Stimulated activated CD8-positive, alpha-beta memory T cell treated with anti-CD3 and anti-CD28 coated beads, Interleukin-7, amount 100 ng/mL, for 4 hours (primary cell): ENCODE data around the gene PAPLN.
"Not testable (repeated sequence)": the region's sequence is repeated elsewhere in the genome, so short reads cannot be mapped to it uniquely, and the experiment has no call there.

ENCODE experiments used
- DNase-seq, 2 donors: peaks; one replicate each; pipeline ENCODE4 v3.0.0-alpha.2; 2020; ENCODE audit warnings: low read depth in 2 of 2

The PAPLN gene, protein sequence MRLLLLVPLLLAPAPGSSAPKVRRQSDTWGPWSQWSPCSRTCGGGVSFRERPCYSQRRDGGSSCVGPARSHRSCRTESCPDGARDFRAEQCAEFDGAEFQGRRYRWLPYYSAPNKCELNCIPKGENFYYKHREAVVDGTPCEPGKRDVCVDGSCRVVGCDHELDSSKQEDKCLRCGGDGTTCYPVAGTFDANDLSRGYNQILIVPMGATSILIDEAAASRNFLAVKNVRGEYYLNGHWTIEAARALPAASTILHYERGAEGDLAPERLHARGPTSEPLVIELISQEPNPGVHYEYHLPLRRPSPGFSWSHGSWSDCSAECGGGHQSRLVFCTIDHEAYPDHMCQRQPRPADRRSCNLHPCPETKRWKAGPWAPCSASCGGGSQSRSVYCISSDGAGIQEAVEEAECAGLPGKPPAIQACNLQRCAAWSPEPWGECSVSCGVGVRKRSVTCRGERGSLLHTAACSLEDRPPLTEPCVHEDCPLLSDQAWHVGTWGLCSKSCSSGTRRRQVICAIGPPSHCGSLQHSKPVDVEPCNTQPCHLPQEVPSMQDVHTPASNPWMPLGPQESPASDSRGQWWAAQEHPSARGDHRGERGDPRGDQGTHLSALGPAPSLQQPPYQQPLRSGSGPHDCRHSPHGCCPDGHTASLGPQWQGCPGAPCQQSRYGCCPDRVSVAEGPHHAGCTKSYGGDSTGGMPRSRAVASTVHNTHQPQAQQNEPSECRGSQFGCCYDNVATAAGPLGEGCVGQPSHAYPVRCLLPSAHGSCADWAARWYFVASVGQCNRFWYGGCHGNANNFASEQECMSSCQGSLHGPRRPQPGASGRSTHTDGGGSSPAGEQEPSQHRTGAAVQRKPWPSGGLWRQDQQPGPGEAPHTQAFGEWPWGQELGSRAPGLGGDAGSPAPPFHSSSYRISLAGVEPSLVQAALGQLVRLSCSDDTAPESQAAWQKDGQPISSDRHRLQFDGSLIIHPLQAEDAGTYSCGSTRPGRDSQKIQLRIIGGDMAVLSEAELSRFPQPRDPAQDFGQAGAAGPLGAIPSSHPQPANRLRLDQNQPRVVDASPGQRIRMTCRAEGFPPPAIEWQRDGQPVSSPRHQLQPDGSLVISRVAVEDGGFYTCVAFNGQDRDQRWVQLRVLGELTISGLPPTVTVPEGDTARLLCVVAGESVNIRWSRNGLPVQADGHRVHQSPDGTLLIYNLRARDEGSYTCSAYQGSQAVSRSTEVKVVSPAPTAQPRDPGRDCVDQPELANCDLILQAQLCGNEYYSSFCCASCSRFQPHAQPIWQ

DNA sequence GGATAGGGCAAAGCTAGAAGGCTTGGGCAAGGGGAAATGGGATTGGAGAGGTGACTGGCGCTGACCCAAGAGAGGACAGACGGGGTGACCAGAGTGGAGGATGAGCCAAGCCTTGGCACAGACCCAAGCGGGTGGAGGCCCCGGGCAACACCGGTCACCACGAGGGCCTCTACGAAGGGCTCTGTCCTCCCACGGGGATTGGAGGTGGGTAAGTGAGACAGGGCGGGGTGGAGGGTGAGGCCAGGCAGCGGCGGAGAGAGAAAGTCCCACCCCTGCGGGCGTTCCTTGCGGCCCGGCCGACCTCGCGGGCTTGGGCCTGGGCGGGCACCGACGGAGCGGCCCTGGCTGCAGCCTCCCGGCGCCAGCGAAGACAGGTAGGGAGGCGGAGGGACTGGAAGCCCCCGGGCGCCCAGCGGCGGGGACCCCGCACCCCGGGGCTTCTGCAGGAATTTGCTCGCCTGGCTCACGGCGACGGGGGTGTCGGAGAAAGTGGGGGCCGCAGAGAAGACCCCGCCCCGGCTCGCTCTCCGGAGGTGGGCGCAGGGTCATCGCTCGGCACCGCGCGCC, at the start of gene PAPLN:
PAPLN (plus strand) TSS at position 288 of the 567 bp plus-strand sequence. CDS start 2,273 bp downstream, outside the sequence.
- DNase-seq: no peak

DNA sequence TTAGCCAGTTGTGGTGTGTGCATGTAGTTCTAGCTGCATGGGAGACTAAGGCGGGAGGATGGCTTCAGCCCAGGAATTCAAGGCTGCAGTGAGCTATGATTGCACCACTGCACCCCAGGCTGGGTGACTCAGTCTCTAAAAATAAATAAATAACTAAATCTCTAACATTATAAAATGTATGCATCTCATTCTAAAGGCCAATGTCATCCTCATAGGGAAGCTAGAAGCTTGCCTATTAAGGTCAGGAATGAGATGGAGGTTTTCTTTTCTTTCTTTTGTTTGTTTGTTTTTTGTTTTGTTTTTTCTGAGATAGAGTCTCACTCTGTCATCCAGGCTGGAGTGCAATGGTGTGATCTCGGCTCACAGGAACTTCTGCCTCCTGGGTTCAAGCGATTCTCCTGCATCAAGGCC, 48.8 kb upstream of the PAPLN start:
- DNase-seq: no peak

DNA sequence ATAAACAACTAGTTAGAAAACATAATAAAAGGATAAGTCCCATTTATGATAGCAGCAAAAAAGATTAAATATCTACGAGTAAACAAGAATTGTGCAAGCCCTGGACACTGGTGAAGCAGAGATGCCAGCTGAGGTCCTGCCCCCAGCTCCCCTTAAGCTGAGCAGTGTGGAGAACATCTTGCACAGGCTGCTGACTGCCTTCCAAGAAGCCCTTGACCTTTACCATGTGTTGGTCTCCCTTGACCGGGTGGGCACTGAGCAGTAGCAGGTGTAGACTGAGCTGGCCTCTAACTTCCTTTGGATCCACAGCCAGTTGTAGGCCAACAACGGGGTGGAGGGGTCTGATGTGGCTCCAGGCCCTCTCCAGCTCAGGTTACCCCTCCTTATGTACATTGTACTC, 47.7 kb upstream of the PAPLN start:
- no peak for DNase-seq

DNA sequence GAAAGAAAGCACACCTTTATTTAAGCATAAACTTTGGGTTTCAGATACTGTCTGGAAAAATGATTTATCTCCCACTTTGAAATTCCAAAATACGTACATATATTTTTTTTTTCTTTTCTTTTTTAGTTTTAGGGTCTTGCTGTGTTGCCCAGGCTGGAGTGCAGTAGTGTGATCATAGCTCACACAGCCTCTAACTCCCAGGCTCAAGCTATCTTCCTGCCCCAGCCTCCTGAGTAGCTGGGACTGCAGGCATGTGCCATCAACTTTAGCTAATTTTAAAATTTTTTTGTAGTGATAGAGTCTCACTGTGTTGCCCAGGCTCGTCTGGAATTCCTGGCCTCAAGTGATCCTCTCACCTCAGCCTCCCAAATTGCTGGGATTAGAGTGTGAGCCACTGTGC, 45.9 kb upstream of the PAPLN start:
- no peak for DNase-seq

DNA sequence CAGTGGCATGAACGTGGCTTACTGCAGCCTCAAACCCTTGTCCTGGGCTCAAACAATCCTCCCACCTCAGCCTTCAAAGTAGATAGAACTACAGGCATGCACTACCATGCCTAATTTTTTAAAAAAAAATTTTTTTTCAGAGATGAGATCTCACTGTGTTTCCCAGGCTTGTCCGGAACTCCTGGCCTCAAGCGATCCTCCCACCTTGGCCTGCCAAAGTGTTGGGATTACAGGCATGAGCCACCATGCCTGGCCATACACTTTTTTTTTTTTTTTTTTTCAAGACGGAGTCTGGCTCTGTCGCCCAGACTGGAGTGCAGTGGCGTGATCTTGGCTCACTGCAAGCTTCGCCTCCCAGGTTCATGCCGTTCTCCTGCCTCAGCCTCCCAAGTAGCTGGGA, 43.0 kb upstream of the PAPLN start:
- not testable (repeated sequence) for DNase-seq

DNA sequence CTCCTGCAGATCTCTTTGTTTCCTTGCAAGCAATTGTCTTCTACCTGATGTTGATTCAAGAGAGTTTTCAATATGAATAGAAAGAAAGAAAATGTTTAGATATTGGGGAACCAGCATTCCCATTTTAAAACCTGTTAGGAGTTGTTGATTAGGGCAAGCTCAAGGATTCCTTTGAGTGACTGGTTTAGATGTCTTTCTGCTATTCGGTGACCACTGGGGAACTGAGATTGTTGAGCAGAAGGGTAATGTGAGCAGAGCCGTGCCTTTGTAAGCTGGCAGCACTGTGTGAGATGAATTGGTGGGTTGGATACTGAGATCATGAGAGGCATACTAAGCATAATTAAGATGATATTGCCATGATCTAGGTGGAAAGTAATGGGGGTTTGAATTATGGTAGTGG, 39.1 kb upstream of the PAPLN start:
- no peak for DNase-seq

DNA sequence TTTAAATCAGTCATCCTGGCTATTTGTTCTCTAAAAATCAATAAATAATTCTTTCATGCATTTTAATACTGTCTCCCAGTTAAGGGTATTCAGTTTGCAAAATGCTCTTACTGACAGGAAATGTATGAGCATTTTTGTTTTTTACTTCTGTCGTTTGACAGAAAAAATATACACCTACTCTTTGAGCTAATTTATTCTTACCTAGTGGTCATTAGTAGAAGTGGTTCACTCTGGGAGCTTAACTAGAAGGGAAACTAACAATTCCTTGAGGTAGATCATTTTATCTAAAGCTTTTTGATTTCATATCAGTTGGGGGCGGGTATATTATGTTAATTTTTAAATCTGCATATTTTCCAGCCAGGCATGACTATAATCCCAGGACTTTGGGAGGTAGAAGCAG, 33.8 kb upstream of the PAPLN start:
- no peak for DNase-seq

DNA sequence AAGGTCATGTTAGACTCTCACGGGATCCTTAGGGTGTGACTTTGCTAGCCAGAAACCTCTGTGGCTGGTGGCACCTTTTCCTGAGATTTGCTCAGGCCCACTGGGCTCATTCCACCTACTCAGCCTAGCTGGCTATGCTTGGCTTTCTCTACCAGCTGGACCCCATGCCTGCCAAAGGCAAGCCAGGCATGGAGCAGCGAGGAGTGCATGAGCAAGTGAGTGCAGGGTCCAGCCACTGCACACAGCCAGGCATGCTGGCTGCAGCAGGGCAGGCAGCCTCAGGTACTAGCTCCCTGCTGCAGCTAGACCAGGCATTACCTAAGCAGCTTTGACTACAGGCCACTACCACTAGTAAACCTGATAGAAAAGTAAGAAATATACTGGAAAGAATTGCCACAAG, 29.7 kb upstream of the PAPLN start:
- DNase-seq: no peak

DNA sequence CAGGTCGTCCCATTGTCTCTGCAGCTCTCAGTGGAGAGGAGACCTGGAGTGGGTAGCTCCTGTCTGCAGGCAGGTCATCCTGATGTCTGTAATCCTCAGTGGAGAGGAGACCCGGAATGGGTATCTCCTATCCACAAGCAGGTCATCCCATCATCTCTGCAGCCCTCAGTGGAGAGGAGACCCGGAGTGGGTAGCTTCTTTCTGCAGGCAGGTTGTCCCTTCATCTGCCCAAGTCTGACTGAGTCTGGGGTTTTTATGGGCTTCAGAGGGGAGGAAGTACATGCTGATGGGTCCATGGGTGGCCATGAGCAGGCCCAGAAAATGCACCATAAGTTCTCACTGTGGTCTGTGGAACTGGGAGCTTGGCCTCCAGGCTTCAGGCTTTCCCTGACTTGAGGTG, 28.9 kb upstream of the PAPLN start:
- DNase-seq: no peak

DNA sequence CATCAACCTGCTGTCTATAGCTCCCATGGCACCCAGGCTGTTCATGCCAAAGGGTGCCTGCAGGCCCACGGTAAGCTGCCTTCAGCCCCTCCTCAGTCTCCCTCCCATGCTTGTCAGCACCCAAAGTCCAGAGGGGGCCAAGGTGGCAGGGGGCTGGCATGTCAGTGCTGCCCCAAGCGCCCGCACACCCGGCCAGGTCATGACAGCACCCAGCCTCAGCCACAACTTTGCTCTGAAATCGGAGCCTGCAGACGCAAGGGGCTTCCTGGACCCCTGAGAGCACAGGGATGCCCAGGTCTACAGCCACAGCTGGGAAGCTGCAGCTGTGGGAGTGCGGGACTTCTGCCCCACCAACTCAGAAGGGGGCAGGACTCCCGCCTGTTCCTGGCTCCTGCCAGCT, 28.5 kb upstream of the PAPLN start:
- DNase-seq: no peak

DNA sequence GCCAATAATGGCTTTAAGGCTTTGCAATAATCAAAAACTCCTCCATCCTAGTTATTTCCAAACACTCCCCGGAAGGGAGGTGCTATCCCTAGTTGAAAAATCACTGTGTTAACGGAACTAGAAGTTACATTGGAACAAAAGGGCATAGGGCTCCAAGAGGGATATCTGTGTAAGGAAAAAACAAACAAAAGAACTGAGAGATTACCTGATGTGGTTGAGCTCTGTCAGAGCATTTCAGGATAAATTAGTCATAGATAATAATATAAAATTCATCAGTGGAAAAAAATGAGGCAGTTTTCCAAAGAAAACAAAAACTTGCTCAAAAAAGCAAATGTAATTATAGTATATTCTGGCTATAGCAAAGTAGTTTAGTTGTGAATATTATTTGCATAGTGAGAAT, 27.4 kb upstream of the PAPLN start:
- no peak for DNase-seq

DNA sequence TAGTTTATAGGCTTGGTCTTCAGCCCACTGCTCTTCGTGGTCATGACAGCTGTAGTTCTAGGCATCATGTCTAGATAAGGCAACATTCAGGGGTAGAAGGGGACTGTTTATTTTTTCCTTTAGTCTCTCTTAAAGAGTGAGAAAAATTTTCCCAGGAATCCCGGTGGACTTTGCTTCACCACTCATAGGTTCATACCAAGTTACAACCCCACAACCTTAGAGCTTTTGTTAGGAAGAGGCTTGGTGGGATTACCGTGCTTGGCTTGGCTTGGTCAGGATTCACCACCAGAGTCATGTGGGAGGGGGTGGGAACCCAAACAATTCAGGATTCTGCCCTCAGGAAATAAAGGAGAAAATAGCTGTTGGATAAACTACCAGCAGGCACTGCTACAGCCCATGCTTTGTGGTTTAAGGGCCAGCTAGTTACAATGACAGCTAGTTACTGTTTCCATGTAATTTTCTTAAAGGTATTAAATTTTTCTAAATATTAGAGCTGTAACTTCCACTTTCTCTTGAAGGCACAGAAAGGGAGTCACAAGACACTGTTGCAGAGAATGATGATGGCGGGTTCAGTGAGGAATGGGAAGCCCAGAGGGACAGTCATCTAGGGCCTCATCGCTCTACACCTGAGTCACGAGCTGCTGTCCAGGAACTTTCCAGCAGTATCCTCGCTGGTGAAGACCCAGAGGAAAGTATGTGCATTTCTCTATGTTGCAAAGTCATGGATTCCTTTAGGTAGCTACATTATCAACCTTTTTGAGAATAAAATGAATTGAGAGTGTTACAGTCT, 25.9 kb upstream of the PAPLN start:
- DNase-seq: no peak

DNA sequence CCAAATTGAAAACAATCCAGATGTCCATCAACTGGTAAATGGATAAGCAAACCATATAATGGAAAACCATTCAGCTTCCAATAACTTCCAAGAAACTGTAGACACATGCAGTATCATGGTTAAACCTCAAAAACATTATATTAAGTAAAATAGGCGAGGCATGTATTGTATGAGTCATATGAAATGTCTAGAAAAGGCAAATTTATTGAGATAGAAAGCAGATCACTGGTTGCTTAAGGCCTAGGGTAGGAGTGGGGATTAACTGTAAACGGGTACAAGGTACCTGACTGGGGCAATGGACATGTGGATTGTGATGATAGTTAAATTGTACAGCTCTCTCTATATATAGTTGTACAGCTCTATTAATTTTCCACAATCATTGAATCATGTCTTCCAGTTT, 21.3 kb upstream of the PAPLN start:
- DNase-seq: no peak

DNA sequence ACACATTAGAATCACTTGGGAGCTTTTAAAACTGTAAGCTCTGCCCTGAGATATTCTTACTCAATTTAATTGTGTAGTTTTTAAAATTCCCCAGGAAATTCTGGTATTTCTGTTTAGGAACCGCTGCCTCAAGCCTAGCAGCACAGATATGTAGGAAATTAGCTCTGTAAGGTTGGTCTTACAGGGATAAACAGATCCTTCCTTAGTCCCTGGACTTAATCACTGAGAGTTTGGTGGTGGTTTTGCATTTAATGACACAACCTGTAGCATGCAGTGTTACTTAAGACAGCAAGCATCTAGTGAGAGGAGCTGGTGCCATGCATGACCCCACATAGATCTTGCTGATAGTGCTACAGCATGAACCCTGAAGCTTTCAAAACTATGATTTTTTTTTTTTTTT, 19.9 kb upstream of the PAPLN start:
- no peak for DNase-seq

DNA sequence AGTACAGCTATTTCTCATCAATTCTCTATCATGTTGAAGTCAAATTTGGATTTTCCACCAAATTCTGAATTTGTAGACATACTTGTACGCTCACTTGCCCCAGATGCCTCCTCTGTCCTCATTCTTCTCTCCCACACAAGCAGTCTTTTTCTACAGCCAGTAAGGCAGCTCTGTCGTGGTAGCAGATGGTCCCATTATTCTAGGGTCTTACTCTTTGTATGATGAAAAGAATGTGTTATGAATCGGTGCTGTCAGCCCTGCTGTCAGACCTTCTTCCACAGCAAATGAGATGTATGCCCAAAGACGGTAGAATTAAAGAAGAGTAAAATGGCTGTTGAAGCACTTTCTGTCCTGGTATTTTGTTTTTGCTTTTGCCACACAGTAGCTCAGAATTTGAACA, 17.2 kb upstream of the PAPLN start:
- no peak for DNase-seq

DNA sequence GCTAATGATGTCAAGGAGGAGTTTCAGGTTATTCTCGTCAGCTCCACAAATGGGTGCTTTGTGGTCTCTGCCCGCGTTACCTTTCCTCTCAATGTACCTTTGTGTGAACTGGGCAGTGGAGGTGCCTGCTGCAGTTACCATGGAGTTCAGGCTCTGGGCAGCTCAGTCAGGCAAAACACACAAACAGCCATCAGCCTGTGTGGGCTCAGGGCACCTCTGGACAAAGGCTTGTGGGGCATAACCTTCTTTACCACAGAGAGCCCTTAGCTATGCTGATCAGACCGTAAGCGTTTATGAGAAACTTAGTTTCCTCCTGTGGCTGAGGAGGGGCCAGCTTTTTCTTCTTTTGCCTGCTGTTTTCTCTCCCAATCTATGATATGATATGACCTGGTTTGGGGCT, 16.7 kb upstream of the PAPLN start:
- no peak for DNase-seq

DNA sequence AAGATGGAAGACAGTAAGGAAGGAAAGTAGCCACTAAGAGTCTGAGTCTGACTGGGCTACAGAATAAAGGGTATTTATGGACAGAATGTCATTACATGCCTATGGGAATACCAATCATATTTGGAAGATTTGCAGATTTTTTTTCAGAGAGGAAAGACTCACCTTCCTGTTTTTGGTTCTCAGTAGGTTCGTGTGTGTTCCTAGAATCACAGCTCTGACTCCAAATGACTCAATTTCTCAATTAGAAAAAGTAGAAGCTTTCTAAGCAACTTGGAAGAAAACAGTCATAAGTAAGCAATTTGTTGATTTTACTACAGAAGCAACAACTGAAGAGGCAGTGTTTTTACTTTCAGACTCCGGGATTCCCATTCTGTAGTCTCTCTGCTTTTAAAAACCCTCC, 15.4 kb upstream of the PAPLN start:
- DNase-seq: no peak

DNA sequence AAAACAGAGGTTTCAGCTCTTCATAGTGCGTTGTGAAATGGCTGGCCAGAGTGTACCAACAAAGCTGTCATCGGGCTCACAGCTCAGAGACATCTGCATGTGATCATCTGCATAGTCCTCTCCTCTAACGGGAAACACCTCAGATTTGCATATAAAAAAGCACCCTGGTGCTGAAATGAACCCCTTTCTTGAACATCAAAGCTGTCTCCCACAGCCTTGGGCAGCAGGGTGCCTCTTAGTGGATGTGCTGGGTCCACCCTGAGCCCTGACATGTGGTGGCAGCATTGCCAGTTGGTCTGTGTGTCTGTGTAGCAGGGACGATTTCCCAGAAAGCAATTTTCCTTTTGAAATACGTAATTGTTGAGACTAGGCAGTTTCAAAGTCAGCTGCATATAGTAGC, 14.3 kb upstream of the PAPLN start:
- no peak for DNase-seq

DNA sequence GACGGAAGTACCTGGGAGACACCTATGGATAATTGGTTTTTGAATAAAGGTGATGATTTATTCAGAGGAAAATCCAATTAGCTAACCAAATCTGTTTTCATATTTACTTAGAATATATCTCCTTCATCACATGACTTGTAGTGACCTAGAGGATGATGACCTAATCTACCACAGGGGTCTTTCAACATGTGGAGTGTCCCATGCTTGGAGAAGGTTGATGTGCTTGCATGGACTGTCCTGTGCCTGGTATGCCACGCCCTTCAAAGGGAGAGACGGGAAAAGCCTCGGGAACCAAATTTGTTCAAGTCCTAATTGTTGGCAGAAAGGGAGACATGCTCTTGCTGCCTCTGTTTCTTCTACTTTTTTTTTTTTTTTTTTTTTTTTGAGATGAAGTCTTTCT, 11.8 kb upstream of the PAPLN start:
- DNase-seq: no peak

DNA sequence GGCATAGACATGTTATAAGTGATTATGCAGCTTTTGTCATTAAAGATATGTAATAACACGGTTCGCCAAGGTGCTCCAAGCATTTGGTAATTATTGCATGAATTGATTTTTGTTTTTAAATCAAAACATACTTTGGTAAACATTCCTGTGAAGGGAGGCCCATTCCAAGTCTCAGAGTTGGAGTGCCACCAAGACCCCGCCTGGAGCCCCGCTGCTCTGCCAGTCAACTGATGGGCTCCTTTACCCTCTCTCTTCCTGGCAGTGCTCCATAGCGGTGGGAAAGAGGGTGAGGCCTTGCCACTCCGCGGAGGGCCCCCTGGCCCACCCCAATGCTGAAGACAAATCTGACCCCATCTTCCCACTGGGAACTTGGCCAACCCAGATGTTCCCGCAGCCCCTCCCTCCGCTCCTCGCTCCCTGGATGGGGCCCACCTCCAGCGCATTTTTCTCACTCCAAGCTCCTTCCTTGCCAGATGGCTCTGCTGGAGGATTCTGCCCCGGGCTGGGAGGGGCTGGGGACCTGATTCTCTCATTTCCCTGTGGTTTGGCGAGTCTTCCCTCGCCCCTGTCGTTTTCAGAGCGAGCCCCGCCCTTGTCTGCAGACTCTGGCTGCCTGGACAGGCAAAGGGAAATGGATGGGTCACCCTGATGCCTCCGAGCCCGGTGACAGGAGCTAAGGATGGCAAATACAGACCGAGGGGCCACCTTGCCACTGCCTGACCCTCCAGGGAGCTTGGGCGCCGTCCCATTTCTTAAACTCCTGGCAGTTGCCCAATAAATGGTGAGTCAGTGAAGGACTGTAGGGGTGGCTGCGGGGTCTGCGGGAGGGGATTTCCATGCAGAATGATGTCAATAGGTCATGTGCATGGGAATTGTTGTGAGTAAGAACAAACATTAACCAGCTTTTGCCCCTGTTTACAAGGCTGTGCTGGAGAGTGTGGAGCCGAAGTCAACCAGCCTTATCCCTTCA, 9.2 kb upstream of the PAPLN start:
- no peak for DNase-seq
